ENCODE results near the gene FOSB. TPM values are rescaled to one million over a fixed set of nuclear protein-coding genes. Genes with fewer than 3 reads are reported as not detected.
"Not testable (repeated sequence)": the region's sequence is repeated elsewhere in the genome, so short reads cannot be mapped to it uniquely, and the experiment has no call there.

The FOSB gene
- total RNA-seq, 1 experiment from 2014 or later, result 1.7 TPM

GRCh38 chr19:45431008-45431407 lies 36.8 kb upstream of the FOSB start:
- H2BK15ac ChIP-seq (ENCODE audit: low read depth, low read length); H4K5ac ChIP-seq (ENCODE audit: insufficient read length, low read depth, low read length); H3K4ac ChIP-seq (ENCODE audit: low read depth, low read length); H2BK5ac ChIP-seq (ENCODE audit: insufficient read length, low read length); H3K9me3 ChIP-seq (ENCODE audit: control insufficient read depth, low read depth, low read length); H3K79me1 ChIP-seq (ENCODE audit: insufficient read depth, low read depth, low read length, poor library complexity, severe bottlenecking); H3K4me1 ChIP-seq (ENCODE audit: insufficient read depth, low read length); H2BK12ac ChIP-seq (ENCODE audit: insufficient read length, low read depth, low read length); H2BK20ac ChIP-seq (ENCODE audit: low read depth, low read length, poor library complexity, severe bottlenecking); H3K27me3 ChIP-seq (ENCODE audit: insufficient read depth, low read length); H4K8ac ChIP-seq (replicated peaks; ENCODE audit: insufficient read length, low read depth, low read length); H3K9ac ChIP-seq (ENCODE audit: extremely low read depth, insufficient read length, low read length); DNase-seq; H2AFZ ChIP-seq (ENCODE audit: low read length); H3K56ac ChIP-seq (ENCODE audit: insufficient read length, low read depth, low read length); H3K27me3 Mint-ChIP-seq (ENCODE audit: low read depth); H3K4me2 ChIP-seq (ENCODE audit: insufficient read depth, insufficient read length, low read length); H2AK5ac ChIP-seq (ENCODE audit: insufficient read length, low read length); H3K23me2 ChIP-seq (ENCODE audit: insufficient read length, low read depth, low read length, poor library complexity, severe bottlenecking); H4K91ac ChIP-seq (ENCODE audit: insufficient read length, low read depth, low read length); H2BK120ac ChIP-seq (ENCODE audit: low read depth, low read length, poor library complexity, severe bottlenecking); H3K4me1 Mint-ChIP-seq; H4K20me1 ChIP-seq (ENCODE audit: control insufficient read depth, insufficient read depth, insufficient read length); H3K23ac ChIP-seq (ENCODE audit: insufficient read length, low read depth, low read length); H3T11ph ChIP-seq (ENCODE audit: low read length); H3K27ac Mint-ChIP-seq; H3K79me2 ChIP-seq (ENCODE audit: insufficient read depth, low read length); H3K14ac ChIP-seq (ENCODE audit: insufficient read depth, low read length); H3K9me3 Mint-ChIP-seq; H3K36me3 Mint-ChIP-seq (ENCODE audit: insufficient read depth in 1 of 3, low read depth in 3 of 3); H3K27ac ChIP-seq (ENCODE audit: insufficient read length, low read depth, low read length); H3K18ac ChIP-seq (ENCODE audit: insufficient read length, low read depth, low read length): not testable (repeated sequence)
- no CpG with 5 or more reads among the region's 9 CpGs for WGBS (ENCODE audit: extremely low coverage, insufficient read length, low lambda C conversion rate)
- H3K4me3 Mint-ChIP-seq, result peak overlapping the region in 1 of 2 experiments; percentile 26; a peak in 1 of 5 replicates

GRCh38 chr19:45432543-45432942 lies 35.3 kb upstream of the FOSB start:
- H3K79me2 ChIP-seq (ENCODE audit: insufficient read depth, low read length); H2BK15ac ChIP-seq (ENCODE audit: low read depth, low read length); H3K36me3 Mint-ChIP-seq (ENCODE audit: insufficient read depth in 1 of 3, low read depth in 3 of 3); H3K18ac ChIP-seq (ENCODE audit: insufficient read length, low read depth, low read length); H4K20me1 ChIP-seq (ENCODE audit: control insufficient read depth, insufficient read depth, insufficient read length); H3K4ac ChIP-seq (ENCODE audit: low read depth, low read length); H3K27ac Mint-ChIP-seq; H3K79me1 ChIP-seq (ENCODE audit: insufficient read depth, low read depth, low read length, poor library complexity, severe bottlenecking); H4K91ac ChIP-seq (ENCODE audit: insufficient read length, low read depth, low read length); H3K27me3 ChIP-seq (ENCODE audit: insufficient read depth, low read length); H3K4me3 Mint-ChIP-seq; H2AFZ ChIP-seq (ENCODE audit: low read length); H3K27me3 Mint-ChIP-seq (ENCODE audit: low read depth); H3K23ac ChIP-seq (ENCODE audit: insufficient read length, low read depth, low read length); H3K4me1 Mint-ChIP-seq; H2AK5ac ChIP-seq (ENCODE audit: insufficient read length, low read length); DNase-seq; H4K8ac ChIP-seq (replicated peaks; ENCODE audit: insufficient read length, low read depth, low read length); H3K4me1 ChIP-seq (ENCODE audit: insufficient read depth, low read length); H2BK12ac ChIP-seq (ENCODE audit: insufficient read length, low read depth, low read length); H4K5ac ChIP-seq (ENCODE audit: insufficient read length, low read depth, low read length); H3T11ph ChIP-seq (ENCODE audit: low read length); H3K14ac ChIP-seq (ENCODE audit: insufficient read depth, low read length); H3K9me3 Mint-ChIP-seq; H3K23me2 ChIP-seq (ENCODE audit: insufficient read length, low read depth, low read length, poor library complexity, severe bottlenecking); H2BK120ac ChIP-seq (ENCODE audit: low read depth, low read length, poor library complexity, severe bottlenecking); H3K4me2 ChIP-seq (ENCODE audit: insufficient read depth, insufficient read length, low read length); H3K56ac ChIP-seq (ENCODE audit: insufficient read length, low read depth, low read length); H2BK5ac ChIP-seq (ENCODE audit: insufficient read length, low read length); H3K27ac ChIP-seq (ENCODE audit: insufficient read length, low read depth, low read length); H2BK20ac ChIP-seq (ENCODE audit: low read depth, low read length, poor library complexity, severe bottlenecking); H3K9ac ChIP-seq (ENCODE audit: extremely low read depth, insufficient read length, low read length); H3K9me3 ChIP-seq (ENCODE audit: control insufficient read depth, low read depth, low read length): not testable (repeated sequence)
- no CpG with 5 or more reads among the region's 8 CpGs for WGBS (ENCODE audit: extremely low coverage, insufficient read length, low lambda C conversion rate)

All from H9 (cell line).